Measurements from ENCODE around the gene GPR108.

DNA sequence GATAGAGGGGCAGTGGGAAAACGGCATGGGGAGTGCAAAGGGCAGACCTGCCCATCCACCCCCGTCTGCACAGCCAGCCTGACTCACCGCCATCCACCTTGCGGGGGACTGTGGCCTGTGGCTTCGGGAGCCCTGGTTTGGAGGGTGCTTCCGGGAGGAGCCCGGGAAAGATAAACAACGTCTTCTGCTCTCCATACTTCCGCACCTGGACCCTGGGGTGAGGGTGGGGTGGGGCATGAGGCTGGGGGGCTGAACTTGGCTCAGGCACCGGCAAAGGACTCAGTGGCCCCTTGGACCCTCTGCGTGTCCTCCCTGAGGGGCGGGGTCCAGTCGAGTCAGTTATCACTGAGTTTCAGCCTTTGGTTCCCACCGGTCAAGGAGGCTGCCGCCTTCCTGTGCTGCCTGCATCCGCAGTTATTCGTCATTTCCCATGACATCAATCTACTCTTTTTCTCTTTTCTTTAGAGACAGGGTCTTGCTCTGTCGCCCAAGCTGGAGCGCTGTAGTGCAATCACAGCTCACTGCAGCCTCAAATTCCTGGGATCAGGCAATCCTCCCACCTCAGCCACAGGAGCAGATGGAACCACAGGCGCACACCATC, 3.2 kb downstream of the GPR108 start:
- TF ChIP-seq, protein P1, sequence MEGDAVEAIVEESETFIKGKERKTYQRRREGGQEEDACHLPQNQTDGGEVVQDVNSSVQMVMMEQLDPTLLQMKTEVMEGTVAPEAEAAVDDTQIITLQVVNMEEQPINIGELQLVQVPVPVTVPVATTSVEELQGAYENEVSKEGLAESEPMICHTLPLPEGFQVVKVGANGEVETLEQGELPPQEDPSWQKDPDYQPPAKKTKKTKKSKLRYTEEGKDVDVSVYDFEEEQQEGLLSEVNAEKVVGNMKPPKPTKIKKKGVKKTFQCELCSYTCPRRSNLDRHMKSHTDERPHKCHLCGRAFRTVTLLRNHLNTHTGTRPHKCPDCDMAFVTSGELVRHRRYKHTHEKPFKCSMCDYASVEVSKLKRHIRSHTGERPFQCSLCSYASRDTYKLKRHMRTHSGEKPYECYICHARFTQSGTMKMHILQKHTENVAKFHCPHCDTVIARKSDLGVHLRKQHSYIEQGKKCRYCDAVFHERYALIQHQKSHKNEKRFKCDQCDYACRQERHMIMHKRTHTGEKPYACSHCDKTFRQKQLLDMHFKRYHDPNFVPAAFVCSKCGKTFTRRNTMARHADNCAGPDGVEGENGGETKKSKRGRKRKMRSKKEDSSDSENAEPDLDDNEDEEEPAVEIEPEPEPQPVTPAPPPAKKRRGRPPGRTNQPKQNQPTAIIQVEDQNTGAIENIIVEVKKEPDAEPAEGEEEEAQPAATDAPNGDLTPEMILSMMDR (conservative IDR thresholded peaks at IDR 0.05; ENCODE audit: low read depth, low read length): no peak
- TF ChIP-seq EZH2 (IDR thresholded peaks at IDR 0.05; ENCODE audit: borderline replicate concordance, low read depth, low read length, poor library complexity, severe bottlenecking): no peak
